Activated CD4-positive, alpha-beta T cell treated with anti-CD3 and anti-CD28 coated beads, Interleukin-2, amount 50 U/mL, for 48 hours (primary cell): ENCODE measurements around the gene MRPS31.
"Not testable (repeated sequence)": the region's sequence is repeated elsewhere in the genome, so short reads cannot be mapped to it uniquely, and the experiment has no call there.

Source experiments
- DNase-seq, 2 experiments: peaks; one replicate each; pipeline ENCODE4 v3.0.0-alpha.2; 2020

The MRPS31 gene

DNA sequence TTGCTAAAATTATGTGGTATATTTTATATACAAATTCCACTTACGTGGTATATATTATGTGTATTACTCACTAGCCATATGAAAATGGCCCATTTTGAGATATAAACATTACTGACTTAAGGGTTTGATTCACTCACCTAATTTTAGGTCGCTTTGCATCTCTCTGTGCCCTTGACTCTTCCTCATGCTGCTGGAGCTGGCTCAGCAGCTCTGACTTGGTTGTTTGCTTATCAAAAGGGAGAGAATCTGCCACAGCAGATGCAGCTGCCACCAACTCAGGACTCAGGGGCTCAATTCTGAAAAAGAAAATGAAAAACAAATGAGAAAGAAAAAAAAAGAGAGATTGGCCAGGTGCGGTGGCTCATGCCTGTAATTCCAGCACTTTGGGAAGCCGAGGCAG lies 12.2 kb downstream of the MRPS31 start:
- no peak for DNase-seq

DNA sequence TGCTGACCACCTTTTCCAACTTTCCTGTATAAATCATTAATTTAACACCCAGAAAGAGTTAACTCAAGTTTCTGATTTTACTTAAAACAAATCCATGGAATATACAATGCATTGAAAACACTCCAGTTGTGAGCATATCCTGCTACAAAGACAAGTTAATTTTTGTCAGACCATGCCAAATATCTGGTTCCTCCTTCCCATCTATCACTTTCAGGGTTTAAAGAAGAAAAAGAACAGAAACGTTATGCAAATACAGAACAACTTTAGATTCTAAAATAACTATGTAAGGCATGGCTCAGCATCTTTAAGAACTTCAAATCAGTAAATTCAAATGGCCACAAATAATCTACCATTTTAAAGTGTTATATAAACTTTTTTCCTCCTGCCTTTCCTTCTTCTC lies 14.9 kb downstream of the MRPS31 start:
- no peak for DNase-seq

- DNase-seq = no peak
Observed at GRCh38 chr13:40755082-40755700, 15.8 kb downstream of the MRPS31 start.

GRCh38 chr13:40749327-40749726 lies 21.7 kb downstream of the MRPS31 start:
- DNase-seq = no peak

DNA sequence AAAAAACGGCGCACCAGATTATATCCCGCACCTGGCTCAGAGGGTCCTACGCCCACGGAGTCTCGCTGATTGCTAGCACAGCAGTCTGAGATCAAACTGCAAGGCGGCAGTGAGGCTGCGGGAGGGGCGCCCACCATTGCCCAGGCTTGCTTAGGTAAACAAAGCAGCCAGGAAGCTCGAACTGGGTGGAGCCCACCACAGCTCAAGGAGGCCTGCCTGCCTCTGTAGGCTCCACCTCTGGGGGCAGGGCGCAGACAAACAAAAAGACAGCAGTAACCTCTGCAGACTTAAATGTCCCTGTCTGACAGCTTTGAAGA lies 35.8 kb downstream of the MRPS31 start:
- not testable (repeated sequence) for DNase-seq

DNA sequence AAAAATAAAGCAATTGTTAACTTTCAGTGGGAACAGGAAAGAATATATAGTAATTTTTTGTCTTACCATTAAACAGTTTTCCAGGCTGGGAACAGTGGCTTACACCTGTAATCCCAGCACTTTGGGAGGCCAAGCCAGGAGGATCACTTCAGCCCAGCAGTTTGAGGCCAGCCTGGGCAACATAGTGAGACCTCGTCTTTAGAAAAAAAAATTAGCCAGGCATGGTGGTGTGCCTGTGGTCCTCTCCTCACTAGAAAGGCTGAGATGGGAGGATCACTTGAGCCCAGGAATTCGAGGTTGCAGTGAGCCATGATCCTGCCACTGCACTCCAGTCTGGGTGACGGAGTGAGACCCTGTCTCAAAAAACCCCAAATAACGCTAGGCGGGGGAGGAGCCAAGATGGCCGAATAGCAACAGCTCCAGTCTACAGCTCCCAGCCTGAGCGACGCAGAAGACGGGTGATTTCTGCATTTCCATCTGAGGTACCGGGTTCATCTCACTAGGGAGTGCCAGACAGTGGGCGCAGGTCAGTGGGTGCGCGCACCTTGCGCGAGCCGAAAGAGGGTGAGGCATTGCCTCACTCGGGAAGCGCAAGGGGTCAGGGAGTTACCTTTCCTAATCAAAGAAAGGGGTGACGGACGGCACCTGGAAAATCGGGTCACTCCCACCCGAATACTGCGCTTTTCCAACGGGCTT lies 36.3 kb downstream of the MRPS31 start:
- not testable (repeated sequence) for DNase-seq

DNA sequence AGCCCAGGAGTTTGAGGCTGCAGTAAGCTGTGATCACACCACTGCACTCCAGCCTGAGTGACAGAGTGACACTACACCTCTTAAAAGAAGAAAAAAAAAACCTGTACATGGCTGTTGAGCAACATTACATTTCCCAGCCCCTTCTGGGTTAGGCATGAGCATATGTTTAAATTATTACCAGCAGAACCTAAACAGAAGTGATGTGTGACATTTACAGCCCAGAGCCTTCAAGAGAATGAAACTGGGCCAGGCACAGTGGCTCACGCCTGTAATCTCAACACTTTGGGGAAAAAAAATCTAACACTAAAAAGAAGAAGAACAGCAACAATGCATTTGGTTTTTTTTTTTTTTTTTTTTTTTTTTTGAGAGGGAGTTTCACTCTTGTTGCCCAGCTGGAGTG lies 38.3 kb downstream of the MRPS31 start:
- DNase-seq = no peak

- DNase-seq = no peak
Observed at GRCh38 chr13:40728595-40728994, 42.4 kb downstream of the MRPS31 start.

DNA sequence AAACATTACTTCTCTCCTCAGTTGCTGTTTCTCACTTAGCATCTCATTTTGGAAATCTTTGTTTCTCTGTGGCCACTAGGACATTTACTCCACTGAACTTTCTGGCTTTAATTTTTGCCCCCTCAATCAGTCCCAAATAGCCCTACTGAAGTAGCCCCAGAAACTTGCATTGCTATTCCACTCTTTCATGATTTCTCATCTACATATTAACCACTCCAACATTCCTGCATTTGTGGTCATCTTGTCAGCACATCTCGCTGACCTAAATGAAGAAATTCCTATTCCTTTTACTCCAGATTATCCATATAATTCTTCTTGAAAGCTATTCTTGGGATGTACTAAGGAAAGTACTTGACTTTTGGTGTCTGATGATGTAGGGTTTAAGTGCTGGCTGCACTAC lies 56.6 kb downstream of the MRPS31 start:
- not testable (repeated sequence) for DNase-seq

DNA sequence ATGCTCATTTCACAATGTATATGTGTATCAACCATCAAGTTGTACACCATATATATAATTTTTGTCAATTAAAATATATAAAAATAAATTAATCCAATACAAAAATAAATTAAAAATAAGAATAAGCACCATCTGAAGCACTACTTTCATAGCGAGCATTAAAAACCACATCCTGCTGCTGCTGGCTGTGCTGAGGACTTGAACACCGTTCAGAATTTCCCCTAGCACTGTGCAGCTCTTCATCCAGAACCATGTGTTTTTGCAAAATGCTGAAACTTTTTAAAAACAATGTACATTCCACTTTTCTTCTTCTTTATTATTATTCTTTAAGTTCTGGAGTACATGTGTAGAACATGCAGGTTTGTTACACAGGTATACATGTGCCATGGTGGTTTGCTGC lies 64.6 kb downstream of the MRPS31 start:
- DNase-seq = no peak

- DNase-seq = no peak
Observed at GRCh38 chr13:40697711-40698110, 73.3 kb downstream of the MRPS31 start.

GRCh38 chr13:40694426-40694825 lies 76.6 kb downstream of the MRPS31 start:
- DNase-seq = no peak

GRCh38 chr13:40692946-40693345 lies 78.0 kb downstream of the MRPS31 start:
- no peak for DNase-seq

DNA sequence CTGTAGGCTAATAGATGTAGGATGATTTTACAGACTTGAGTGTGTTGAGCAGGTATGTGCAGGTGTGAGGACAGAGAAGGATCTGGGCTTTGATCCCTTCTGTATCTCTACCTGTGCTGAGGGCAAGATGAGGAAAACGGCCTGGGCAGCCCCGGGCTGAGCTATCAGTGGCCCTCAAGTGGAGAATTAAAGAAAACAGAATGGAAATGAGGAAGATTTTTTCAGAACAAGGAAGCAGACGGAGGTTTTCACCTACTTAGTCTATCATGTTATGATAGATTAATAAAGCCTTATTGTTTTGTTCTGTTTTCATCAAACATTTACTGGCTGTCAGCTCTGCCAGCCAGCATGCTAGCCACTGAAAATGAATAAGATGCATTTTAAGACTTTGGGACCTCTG lies 82.2 kb downstream of the MRPS31 start:
- DNase-seq = no peak

DNA sequence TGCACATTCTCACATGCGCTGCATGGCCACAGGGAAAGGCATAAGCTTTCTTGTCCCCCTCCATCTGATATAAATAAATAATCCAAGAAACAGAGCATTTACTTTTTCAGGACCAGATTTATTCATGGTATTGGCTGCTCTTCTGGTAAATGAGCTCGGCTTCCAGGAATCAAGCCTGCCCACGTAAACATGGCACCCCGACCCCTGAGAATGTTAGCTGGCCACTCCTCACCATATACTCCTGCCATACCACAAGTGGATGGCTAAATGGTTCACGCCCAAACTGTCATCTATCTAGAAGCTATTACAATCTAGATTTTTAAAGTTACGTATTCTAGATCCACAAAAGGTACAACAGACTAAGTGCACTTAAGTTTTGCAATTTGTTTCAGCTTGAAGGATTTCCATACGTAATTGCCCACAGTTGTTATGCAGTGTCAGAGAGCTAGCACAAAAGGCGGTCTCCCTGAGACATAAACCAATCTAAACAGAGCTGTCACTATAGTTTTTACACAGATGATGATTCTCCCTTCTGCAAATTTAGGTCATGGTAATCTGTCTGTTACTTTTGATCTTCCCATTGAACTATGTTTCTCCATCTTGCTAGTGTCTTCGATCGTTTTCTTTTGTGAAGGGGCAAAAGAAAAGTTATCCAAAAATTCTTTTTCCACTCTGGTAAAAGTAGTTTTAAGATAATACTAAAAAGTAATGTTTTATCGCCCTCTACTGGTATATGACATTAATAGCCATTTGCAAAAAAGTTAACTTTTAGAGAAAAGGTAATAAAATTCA lies 88.3 kb downstream of the MRPS31 start:
- no peak for DNase-seq

GRCh38 chr13:40681341-40682146 lies 89.4 kb downstream of the MRPS31 start:
- no peak for DNase-seq

DNA sequence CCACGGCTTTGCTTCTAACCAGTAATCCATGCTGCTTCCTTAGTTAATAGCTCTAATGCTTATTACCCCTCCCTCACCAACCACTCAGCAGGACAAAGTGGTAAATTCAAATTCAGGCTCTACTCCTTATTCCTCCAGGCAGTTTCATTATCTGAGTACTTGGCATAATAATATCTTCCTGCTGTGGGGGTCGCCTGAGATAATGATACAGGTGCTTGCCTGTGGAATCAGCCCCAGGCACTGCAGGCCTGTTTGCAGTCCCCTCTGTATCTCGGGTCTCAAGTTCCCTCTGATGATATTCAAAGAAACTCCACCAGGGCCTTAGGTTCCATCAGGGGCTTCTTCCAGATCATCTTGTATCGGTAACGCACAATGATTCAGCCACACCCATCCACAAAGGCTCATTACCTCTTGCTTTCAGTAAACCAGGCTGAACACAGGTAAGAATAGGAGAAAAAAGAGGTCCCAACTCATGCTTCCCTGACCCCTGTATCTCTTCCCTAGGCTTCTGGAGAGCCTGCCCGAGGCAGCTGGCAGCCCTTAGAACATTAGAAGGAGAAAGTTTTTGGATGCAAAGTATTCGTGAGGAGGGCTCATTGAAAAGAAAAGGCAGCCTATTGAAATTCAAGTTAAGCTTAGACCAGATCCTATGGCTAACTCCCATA lies 90.2 kb downstream of the MRPS31 start:
- DNase-seq = no peak

DNA sequence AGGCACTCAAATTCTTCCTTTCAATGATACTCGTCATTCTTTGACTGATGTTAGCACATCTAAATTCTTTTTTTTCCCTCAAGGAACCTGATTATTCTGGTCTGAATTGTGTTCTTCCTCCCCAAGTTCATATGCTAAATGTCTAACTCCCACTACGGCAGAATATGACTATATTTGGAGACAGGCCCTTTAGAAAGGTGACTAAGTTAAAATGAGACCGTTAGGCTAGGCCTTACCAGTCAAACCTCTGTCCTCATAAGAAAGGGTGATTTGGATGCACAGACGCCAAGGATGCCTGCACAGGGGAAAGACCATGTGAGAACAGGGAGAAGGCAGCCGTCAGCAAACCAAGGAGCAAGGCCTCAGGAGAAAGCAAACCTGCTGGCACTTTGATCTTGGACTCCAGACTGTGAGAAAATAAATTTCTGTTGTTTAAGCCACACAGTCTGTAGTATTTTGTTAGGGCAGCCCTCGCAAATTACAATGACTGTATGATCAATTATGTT lies 91.5 kb downstream of the MRPS31 start:
- no peak for DNase-seq
